ENCODE results near the gene LRRC45. TPM values are rescaled to one million over a fixed set of nuclear protein-coding genes. Genes with fewer than 3 reads are reported as not detected.

The LRRC45 gene
- total and polyA plus RNA-seq, 2 of the 4 experiments (the other 2 are of a cell fraction), result 7.2 to 10.2 TPM

DNA sequence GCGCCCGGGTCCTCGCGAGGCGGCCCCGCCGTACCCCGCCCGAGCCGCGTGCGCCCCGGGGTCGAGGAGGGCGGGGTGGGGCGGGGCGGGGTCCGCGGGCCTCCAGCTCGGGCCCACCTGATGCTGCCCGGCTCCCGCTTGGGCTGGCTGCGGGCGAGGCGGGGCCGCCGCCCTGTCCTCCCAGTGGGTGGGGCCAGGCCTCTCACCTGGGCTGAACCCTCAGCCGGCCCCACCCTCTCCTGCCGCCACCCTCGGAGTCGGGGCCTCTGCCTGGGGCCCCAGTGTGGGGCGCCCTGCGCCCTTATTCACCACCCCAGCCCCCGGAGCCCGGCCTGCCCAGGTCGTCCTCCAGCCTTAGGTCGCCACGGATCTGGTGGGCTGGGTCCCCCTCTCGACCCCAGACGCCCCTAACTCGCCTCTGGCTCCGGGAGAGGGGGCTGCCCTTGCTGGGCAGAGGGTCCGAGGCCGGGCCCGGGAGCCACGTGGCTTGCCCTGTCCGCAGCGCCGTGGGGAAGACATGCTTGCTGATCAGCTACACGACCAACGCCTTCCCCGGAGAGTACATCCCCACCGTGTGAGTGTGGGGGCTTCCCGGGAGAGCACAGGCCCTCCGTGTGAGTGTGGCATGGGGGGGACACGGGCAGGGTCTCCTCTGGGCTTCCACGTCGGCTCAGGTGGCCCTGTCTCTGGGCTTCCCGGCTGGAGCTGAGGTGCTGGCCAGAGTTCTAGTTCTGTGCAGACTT is 9.0 kb downstream of the LRRC45 start:
- intact Hi-C loops (cut with micrococcal nuclease), result loop anchor here (1.0 to 10.0 kb wide), 2 partner anchors 66 to 293 kb away; partner anchors contain the start of gene FASN
- dilution Hi-C loops (cut with HindIII; ENCODE audit: low sequenced_read_pairs, unreplicated experiment), result no loop called here
- in situ Hi-C loops (cut with MboI; ENCODE audit: low sequenced_read_pairs), result loop anchor here (5.0 kb wide), 1 partner anchor 125 kb away; no protein-coding TSS in a partner anchor
- TF ChIP-seq MXI1 (IDR thresholded peaks at IDR 0.05; ENCODE audit: borderline replicate concordance, low read depth, low read length) (no peak), MAFK (IDR thresholded peaks at IDR 0.05; ENCODE audit: low read depth, low read length) (no peak), MAZ (IDR thresholded peaks at IDR 0.05; ENCODE audit: borderline replicate concordance, low read depth, low read length) (no peak), CEBPB (IDR thresholded peaks at IDR 0.05; ENCODE audit: low read depth, low read length) (no peak), POLR2A (IDR thresholded peaks at IDR 0.05; ENCODE audit: low read depth, low read length) (no peak), RCOR1 (IDR thresholded peaks at IDR 0.05; ENCODE audit: insufficient replicate concordance, low read length) (no peak), FOS (IDR thresholded peaks at IDR 0.05; ENCODE audit: low read depth, low read length) (no peak), RAD21 (IDR thresholded peaks at IDR 0.05; ENCODE audit: low read length) (no peak), SMC3 (IDR thresholded peaks at IDR 0.05; ENCODE audit: low read depth, low read length) (no peak), BHLHE40 (IDR thresholded peaks at IDR 0.05; ENCODE audit: low read depth, low read length) (no peak), NFE2L2 (IDR thresholded peaks at IDR 0.05; ENCODE audit: low read depth, low read length) (no peak), CHD1 (IDR thresholded peaks at IDR 0.05; ENCODE audit: low read depth, low read length) (no peak)
- TF ChIP-seq, protein P1, sequence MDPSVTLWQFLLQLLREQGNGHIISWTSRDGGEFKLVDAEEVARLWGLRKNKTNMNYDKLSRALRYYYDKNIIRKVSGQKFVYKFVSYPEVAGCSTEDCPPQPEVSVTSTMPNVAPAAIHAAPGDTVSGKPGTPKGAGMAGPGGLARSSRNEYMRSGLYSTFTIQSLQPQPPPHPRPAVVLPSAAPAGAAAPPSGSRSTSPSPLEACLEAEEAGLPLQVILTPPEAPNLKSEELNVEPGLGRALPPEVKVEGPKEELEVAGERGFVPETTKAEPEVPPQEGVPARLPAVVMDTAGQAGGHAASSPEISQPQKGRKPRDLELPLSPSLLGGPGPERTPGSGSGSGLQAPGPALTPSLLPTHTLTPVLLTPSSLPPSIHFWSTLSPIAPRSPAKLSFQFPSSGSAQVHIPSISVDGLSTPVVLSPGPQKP (IDR thresholded peaks at IDR 0.05; ENCODE audit: borderline replicate concordance, low read depth, low read length), result no peak
- TF ChIP-seq, protein P2, sequence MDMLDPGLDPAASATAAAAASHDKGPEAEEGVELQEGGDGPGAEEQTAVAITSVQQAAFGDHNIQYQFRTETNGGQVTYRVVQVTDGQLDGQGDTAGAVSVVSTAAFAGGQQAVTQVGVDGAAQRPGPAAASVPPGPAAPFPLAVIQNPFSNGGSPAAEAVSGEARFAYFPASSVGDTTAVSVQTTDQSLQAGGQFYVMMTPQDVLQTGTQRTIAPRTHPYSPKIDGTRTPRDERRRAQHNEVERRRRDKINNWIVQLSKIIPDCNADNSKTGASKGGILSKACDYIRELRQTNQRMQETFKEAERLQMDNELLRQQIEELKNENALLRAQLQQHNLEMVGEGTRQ (IDR thresholded peaks at IDR 0.05; ENCODE audit: low read depth, low read length), result no peak
- TF ChIP-seq, protein P3, sequence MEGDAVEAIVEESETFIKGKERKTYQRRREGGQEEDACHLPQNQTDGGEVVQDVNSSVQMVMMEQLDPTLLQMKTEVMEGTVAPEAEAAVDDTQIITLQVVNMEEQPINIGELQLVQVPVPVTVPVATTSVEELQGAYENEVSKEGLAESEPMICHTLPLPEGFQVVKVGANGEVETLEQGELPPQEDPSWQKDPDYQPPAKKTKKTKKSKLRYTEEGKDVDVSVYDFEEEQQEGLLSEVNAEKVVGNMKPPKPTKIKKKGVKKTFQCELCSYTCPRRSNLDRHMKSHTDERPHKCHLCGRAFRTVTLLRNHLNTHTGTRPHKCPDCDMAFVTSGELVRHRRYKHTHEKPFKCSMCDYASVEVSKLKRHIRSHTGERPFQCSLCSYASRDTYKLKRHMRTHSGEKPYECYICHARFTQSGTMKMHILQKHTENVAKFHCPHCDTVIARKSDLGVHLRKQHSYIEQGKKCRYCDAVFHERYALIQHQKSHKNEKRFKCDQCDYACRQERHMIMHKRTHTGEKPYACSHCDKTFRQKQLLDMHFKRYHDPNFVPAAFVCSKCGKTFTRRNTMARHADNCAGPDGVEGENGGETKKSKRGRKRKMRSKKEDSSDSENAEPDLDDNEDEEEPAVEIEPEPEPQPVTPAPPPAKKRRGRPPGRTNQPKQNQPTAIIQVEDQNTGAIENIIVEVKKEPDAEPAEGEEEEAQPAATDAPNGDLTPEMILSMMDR (conservative IDR thresholded peaks at IDR 0.05; ENCODE audit: low read depth, low read length), result no peak

More for the DNA sequence above, 9.0 kb downstream of the LRRC45 start:
- Histone ChIP-seq H3K18ac (ENCODE audit: low read depth, low read length) (no peak overlapping the region), H3K27ac (ENCODE audit: insufficient read depth, low read length) (no peak overlapping the region), H3K56ac (ENCODE audit: extremely low read depth, insufficient read depth, low read length) (no peak overlapping the region), H3K27me3 (ENCODE audit: control insufficient read depth, insufficient read depth, low read length) (no peaks in the 10 kb centered on the region), H3K79me1 (ENCODE audit: low read depth in 1 of 2, low read length in 2 of 2) (peaks cover 7 to 12% of the 10 kb centered on the region in 2 experiments), H3K4me3 (ENCODE audit: insufficient read depth, low read depth, low read length) (peak overlapping the region; percentile 47), H3K4me1 (ENCODE audit: control insufficient read depth, insufficient read depth, low read length) (peaks cover 11% of the 10 kb centered on the region), H3K14ac (replicated peaks; ENCODE audit: low read depth, low read length) (no peak overlapping the region), H3K9me3 (ENCODE audit: control insufficient read depth, insufficient read depth, low read length) (no peaks in the 10 kb centered on the region), H2BK5ac (ENCODE audit: low read depth, low read length, poor library complexity, severe bottlenecking) (no peak overlapping the region), H4K8ac (ENCODE audit: low read depth in 2 of 2, low read length in 2 of 2) (peak overlapping the region in 1 of 2 experiments; percentile 46; a peak in 2 of 4 replicates), H3K36me3 (ENCODE audit: control insufficient read depth, insufficient read depth, low read length) (peaks cover 2% of the 10 kb centered on the region), H3K9ac (ENCODE audit: low read depth, low read length) (no peak overlapping the region), H2BK15ac (ENCODE audit: low read depth, low read length) (no peak overlapping the region), H4K5ac (ENCODE audit: low read depth, low read length) (no peak overlapping the region), H3K23ac (ENCODE audit: low read depth, low read length) (no peak overlapping the region), H3K4ac (ENCODE audit: low read depth, low read length) (no peak overlapping the region), H4K20me1 (ENCODE audit: insufficient read depth, low read length) (no peaks in the 10 kb centered on the region; the same call in 1 of the 2 replicates), H3K9me1 (ENCODE audit: insufficient read depth, low read length) (0 out of 2 replicates have a peak, but pooled peaks cover 7% of the 10 kb centered on the region), H2BK120ac (ENCODE audit: low read depth, low read length) (no peak overlapping the region), H4K91ac (ENCODE audit: insufficient read depth, low read depth, low read length) (no peak overlapping the region), H2BK20ac (ENCODE audit: low read depth, low read length) (no peak overlapping the region), H2AFZ (replicated peaks; ENCODE audit: low read length, poor library complexity) (peak overlapping the region; percentile 81), H2AK9ac (replicated peaks; ENCODE audit: low read depth, low read length, poor library complexity) (peak overlapping the region; percentile 79), H2AK5ac (ENCODE audit: low read depth, low read length) (0 out of 2 replicates have a peak overlapping the region, but pooled peaks have one; percentile 15), H3K4me2 (ENCODE audit: low read depth, low read length) (peak overlapping the region; percentile 76)
- no TSS peak for BruUV-seq (replicated peaks)
- DNase-seq, result no peak
- WGBS, 2 experiments (ENCODE audit: extremely low coverage in 2 of 2, insufficient read length in 1 of 2), result 2% methylated on average over 25 of the region's 59 CpGs; no CpG with 5 or more reads in 1 of the 2 experiments
- peak; percentile 7 for ATAC-seq (ENCODE audit: low read depth)
- CTCF ChIA-PET, result no interaction called here
- POLR2A ChIA-PET (ENCODE audit: unreplicated experiment), result no interaction called here

Measured in IMR-90 (cell line).